ENCODE data around the gene TTC27.

The TTC27 gene

GRCh38 chr2:32804205-32804604 is 176.4 kb downstream of the TTC27 start:
- TF ChIP-seq CTCF (IDR thresholded peaks at IDR 0.05): no peak

- TF ChIP-seq CTCF (IDR thresholded peaks at IDR 0.05): no peak
Measured at GRCh38 chr2:32805104-32806095, 177.6 kb downstream of the TTC27 start.

GRCh38 chr2:32806857-32807256 is 179.0 kb downstream of the TTC27 start:
- TF ChIP-seq CTCF (IDR thresholded peaks at IDR 0.05): no peak

- no peak for TF ChIP-seq CTCF (IDR thresholded peaks at IDR 0.05)
Measured at GRCh38 chr2:32807662-32808061, 179.8 kb downstream of the TTC27 start.

- TF ChIP-seq CTCF (IDR thresholded peaks at IDR 0.05): no peak
Measured at GRCh38 chr2:32810909-32811495, 183.2 kb downstream of the TTC27 start.

GRCh38 chr2:32811696-32812095 is 183.8 kb downstream of the TTC27 start:
- no peak for TF ChIP-seq CTCF (IDR thresholded peaks at IDR 0.05)

- TF ChIP-seq CTCF (IDR thresholded peaks at IDR 0.05): no peak
Measured at GRCh38 chr2:32812316-32812715, 184.5 kb downstream of the TTC27 start.
